HG03457 (cell line): ENCODE data around the gene DEPDC7.
"Not testable (repeated sequence)": the region's sequence is repeated elsewhere in the genome, so short reads cannot be mapped to it uniquely, and the experiment has no call there.

Source experiments
- ATAC-seq: cut with Tn5 transposase; IDR thresholded peaks from one replicate; pipeline ENCODE4 v1.9.1; 2021; ENCODE audit warnings: moderate number of reproducible peaks; ENCODE audit not compliant: unreplicated experiment

The DEPDC7 gene

DNA sequence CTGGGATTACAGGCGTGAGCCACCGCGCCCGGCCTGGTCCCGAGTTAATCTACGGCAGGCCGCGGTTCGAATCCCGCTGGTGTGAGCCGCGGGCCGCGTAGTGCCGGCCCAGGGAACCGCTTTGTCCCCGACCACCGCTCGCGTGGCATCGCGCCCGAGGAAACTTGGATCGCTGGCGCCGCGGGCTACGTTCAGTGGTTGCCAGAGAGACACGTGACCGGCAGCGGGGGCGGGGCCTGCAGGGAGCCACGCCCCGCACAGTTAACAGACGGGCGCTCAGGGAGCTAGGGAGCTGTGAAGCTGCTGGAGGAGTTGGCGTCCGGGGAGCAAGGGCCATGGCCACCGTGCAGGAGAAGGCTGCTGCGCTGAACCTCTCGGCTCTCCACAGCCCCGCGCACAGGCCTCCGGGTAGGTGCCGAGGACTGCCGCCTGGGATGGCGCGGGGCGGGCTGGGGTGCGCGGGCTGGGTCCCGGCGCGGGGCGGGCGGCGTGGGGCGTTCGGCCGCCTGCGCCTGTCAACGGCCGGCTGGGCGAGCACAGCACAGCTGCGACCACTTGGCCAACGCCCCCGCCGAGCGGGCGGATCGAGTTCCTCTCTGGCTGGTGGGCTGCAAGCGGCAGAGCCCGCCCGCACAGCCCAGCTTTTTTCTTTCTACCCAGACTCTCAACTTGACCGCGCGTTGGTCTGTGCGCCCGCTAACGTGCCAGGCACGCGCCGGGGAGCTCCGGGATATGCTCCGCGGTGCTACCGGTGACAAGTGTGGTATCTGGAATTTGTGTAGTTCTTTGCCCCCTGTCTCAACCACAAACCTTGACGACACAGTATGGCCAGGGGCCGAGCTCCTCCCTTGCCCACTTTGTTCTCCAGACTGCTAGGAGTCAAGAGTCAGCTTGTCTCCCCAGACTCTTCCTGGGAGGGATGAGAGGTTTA lies at the start of gene DEPDC7:
TSS of gene DEPDC7 (plus strand) at position 258 of the 931 bp plus-strand sequence. CDS start at position 336, 78 bp downstream.
- ATAC-seq, result peak; percentile 72

DNA sequence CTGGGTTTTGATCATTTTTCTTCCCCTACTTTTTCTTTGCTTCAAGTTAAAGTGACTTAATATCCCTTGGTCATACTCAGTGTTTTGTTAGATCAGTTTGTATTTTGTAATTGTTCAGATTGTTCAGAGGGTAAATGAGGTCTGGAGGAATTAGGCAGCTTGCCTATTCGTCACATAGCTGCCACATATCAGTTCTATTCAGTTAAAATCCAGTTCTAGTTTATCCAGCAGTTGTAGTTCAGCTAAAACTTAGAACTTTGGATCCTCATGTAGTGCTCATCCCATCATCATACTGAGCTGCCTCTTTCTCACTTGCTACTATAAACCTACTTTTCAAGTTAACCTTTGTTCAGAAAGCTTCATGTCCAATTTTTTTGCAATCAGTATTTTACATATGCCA lies 47.1 kb upstream of the DEPDC7 start:
- no peak for ATAC-seq

DNA sequence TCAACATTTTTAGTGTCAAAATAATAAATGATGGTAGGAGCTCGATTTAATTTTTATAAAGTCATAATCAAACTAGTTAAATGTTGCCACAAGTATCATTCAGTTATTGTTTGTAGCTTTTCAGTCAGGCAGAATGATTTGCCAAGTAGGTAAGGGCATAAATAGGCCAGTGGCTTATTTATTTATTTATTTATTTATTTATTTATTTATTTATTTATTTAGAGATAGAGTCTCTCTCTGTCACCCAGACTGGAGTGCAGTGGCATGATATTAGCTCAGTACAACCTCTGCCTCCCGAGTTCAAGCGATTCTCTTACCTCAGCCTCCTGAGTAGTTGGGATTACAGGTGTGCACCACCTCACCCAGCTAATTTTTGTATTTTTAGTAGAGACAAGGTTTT lies 43.4 kb upstream of the DEPDC7 start:
- ATAC-seq, result not testable (repeated sequence)

DNA sequence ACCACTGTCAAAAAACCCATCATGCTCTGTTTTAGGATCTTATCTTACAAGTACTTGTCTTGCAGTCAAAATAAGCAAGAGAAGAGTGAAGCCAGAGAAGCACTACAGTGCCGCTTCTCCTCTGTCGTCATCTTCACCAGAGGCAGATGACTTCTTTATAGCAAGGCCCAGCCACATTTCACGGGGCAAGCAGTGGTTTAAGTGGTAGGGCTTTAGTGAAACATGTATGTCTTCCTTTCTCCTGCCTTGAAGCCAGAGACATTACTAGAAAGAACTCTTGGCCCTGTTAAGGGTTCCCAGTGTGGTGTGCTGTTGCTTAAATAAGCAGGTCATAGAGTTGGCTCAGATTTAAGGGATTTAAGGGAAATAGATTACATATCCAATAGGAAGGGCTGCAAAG lies 42.9 kb upstream of the DEPDC7 start:
- ATAC-seq, result no peak

- ATAC-seq, result no peak
These were observed 33.1 kb upstream of the DEPDC7 start for GRCh38 chr11:32982626-32983025.

DNA sequence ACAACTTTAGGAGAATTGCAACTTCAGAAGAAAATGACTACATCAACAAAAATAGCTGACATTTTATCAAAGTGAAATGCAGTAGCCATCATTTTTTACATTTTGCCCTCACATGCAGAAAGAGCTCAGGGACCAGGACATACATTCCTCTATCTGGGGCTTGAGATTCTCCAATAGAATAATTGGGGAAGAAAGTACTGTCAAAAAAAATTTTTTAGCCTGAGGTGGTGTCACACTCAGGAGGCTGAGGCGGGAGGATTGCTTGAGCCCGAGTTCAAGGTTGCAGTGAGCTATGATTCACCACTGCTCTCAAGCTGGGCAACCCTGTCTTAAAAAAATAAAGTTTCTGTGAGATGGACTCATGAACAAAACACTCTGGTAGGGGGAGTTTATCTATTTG lies 32.2 kb upstream of the DEPDC7 start:
- ATAC-seq, result no peak

- ATAC-seq, result no peak
These were observed 30.1 kb upstream of the DEPDC7 start for GRCh38 chr11:32985600-32985999.

DNA sequence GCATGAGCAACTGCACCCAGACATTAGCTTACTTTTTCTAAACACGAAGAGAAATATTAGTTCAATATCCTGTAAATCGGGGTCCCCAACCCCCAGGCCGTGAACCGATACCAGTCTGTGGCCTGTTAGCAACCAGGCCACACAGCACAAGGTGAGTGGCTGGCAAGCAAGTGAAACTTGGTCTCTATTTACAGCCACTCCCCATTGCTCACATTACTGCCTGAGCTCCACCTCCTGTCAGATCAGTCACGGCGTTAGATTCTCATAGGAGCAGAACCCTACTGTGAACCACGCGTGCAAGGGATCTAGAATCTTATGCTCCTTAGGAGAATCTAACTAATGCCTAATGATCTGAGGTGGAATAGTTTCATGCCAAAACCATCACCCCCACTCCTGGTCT lies 27.8 kb upstream of the DEPDC7 start:
- no peak for ATAC-seq

- no peak for ATAC-seq
These were observed 25.2 kb upstream of the DEPDC7 start for GRCh38 chr11:32990481-32990880.

DNA sequence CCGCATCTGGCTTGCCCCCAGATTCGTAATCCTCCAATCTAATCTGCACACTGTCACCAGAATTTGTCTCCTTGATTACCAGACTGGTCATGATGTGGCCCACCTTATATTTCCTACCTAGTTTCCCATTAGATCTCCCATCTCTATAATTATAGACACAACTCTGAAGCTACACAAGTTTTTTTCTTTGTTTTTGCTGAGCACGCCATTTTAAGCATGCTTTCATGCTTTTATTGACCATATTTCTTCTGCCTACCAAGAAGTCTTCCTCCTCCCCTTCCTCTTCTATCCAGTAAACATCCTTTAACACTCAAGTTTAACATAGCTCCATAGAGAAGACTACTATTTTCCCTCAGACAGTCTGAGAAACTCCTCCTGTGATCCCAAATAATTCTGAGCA lies 24.3 kb upstream of the DEPDC7 start:
- no peak for ATAC-seq

DNA sequence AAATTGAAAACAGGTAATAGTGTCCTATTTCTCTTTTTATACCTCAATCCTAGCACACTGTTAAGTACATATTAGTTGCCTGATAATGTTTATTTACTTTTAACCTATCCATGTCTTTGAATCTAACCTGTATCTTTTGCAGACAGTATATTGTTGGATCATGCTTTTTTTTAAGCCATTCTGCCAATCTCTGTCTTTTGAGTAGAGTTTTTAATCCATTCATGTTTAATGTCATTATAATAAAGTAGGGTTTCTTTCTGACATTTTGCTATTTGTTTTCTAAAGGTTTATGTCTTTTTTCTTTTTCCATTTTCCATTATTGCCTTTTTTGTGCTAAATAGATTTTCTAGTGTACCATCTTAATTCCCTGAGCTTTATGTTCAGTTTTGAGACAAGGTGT lies 23.8 kb upstream of the DEPDC7 start:
- ATAC-seq, result no peak

DNA sequence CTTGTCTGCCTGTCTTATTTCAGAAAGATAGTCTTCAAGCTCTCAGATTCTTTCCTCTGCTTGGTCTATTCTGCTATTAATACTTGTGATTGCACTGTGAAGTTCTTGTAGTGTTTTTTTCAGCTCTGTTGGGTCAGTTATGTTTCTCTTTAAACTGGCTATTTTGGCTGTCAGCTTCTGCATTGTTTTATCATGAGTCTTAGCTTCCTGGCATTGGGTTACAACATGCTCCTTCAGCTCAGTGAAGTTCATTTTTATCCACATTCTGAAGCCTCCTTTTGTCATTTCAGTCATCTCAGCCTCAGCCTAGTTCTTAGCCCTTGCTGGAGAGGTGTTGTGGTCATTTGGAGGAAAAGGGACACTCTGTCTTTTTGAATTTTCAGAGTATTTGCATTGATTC lies 15.5 kb upstream of the DEPDC7 start:
- ATAC-seq, result no peak

DNA sequence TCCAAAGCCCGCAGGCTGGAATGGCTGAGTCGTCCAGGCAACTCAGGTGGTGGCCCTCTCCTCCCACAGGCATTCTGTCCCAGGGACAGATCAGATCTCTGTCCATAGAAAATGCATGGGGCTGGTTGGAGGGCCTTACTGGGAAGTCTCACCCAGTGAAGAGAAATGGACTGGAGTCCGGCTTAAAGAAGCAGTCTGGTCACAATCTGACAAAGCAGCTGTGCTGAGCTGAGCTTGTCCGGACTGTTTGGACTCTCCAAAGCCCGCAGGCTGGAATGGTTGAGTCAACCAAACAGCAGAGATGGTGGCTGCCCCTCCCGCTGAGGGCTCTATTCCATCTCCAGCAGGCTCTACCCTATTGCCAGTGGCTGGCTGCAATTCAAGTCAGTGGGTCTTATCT lies 14.4 kb upstream of the DEPDC7 start:
- no peak for ATAC-seq

DNA sequence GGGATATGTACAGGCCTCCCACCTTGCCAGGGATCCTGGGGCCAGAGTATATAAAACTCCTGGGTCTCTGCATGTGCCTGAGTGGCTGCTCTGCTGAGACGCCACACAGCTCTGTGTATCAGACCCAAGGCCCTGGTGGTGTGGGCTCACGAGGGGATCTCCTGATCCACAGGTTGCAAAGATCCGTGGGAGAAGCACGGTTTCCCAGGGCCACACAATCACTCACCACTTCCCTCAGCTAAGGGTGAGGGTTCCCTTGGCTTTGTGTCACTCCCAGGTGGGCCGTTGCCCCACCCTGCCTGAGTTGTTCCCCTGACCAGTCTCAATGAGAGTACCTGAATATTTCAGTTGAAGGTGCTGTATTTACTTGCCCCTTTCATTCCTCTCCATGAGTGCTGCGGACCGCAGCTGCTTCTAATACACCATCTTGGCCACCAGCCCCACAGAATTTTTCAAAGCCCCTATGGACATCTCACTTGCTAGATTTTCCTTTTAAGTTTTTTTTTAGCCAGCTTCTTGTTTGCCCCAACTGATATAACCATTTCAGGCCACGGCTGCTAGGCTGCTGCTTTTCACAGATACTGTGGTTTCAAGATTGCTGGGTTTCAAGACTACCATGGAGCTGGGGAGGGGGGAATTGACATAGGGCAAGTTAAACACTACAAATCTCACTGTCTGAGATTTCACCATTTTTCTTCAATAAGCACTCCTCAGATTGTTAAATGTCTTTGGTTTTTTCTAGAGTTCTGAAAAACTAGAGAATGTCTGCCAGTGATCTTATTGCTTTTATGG lies 13.7 kb upstream of the DEPDC7 start:
- ATAC-seq, result no peak

GRCh38 chr11:33005175-33005574 lies 10.5 kb upstream of the DEPDC7 start:
- no peak for ATAC-seq

DNA sequence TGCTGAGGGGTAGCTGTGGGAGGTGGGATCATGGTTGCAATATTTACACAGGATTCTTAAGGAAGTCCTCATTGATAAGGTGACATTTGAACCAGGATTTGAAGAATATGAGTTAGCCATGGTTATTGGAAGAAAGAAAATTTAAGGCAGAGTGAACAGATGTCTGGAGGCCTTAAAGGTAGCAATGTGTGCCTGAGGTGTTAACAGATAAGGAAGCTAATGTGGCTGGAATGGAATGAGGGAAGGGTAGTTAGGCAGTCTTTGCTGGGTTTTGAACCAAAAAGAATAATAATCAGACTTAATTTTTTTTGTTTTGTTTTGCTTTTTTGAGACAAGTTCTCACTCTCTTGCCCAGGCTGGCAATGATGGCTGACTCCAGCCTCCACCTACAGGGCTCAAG lies 9.7 kb upstream of the DEPDC7 start:
- no peak for ATAC-seq

GRCh38 chr11:33013755-33014154 lies 1.9 kb upstream of the DEPDC7 start:
- no peak for ATAC-seq

GRCh38 chr11:33016654-33017053 lies 976 bp downstream of the DEPDC7 start:
- no peak for ATAC-seq

DNA sequence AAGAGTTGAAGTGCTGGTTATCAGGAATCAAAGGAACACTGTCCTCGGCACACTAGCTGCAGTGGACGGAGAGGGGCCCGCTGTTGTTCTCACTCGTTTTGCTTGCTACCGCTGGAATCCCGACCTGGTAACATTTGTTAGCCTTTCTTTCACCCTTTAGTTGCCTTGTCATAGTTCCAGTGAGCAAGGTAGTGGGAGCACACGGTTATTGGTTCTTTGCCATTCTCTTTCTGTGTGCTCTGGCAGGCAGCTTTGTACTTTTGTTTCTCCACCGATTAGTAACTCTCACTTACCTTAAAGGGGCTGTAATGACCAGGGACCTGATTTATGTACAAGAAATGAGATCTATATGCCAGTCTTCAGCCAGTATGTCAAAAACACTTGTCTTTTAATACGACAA lies 1.8 kb downstream of the DEPDC7 start:
- ATAC-seq, result no peak

GRCh38 chr11:33017965-33018364 lies 2.3 kb downstream of the DEPDC7 start:
- no peak for ATAC-seq

DNA sequence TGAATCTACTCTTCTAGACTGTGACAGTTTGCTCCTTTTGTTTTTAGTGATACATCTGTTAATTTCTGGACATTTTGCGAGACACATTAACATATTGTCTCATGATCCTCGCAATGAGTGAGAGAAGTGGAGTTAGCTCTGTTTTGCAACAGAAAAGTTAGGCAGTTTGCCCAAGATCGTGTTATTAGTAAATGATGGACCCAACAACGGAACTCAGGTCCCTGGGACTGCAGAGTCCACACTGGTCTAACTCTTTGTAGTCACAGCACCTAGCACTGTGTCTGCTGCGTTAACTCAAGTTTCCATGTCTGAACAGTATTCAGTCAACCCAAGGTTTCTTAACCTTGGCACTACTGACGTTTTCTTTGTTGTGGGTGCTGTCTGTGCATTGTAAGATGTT lies 3.2 kb downstream of the DEPDC7 start:
- no peak for ATAC-seq

GRCh38 chr11:33021501-33021900 lies 5.8 kb downstream of the DEPDC7 start:
- no peak for ATAC-seq
